Retinal pigment epithelial cell (primary cell): ENCODE results near the gene ST6GALNAC3.
A peak's percentile ranks its signal among the peaks of the same experiment; 100 is the strongest.

ENCODE experiments used
- DNase-seq: peaks from one replicate; pipeline ENCODE4 v3.0.0-alpha.2; 2010; ENCODE audit warnings: low read depth
- H3K4me3 ChIP-seq: 2 replicates; pipeline ENCODE4 v1.5.1; 2011; ENCODE audit warnings: mild to moderate bottlenecking, low read length, control low read depth, moderate library complexity
- TF ChIP-seq, protein P1 (sequence below): conservative IDR thresholded peaks from 2 replicates; pipeline ENCODE4 v1.5.1; 2011; ENCODE audit warnings: low read depth, low read length, control low read depth, inconsistent platforms

Gene ST6GALNAC3

DNA sequence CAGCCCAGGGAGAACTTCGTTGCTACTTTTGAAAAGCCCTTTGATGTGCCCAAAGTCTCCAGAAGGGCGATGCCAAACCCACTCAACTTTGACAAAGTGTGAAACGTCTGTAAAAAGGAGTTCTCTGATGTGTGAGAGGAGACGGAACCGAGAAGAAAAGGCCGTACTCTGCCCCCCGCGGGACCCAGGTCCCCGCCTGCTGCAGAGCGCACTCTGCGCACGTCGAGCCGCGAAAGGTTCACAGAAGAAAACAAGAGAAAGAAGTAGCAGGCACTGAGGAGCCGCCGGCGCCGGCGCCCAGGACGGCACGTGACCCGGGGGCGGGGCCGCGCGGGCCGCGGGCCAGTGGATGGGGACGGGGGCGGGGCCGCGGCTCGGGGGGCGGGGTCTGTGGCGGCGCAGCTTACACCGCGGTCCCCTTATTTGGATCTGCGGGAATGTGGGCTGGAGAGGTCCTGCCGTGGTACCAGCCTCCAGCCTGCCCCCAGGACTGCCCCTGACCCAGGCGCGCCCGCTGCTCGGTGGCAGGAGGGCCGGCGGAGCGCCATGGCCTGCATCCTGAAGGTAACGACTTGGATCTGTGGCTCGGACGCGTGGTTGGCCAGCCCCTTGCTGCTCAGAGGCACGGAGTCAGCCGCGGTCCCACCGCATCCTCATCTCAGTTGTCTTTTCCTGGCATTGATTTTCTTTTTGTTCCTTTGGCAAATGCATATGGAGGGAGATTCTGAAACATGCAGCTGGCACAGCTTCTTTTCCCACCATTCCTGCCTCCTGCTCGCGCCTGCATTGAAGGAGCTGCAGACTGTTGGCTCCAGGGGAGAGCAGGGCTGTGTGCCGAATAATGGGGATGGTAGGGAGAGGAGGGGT lies at the start of gene ST6GALNAC3:
Gene ST6GALNAC3 (plus strand): TSS at position 426 of the 867 bp plus-strand sequence.
- no peak for DNase-seq
- peak within 1 kb of the TSS; percentile 66 for H3K4me3 ChIP-seq
- TF ChIP-seq, protein P1, sequence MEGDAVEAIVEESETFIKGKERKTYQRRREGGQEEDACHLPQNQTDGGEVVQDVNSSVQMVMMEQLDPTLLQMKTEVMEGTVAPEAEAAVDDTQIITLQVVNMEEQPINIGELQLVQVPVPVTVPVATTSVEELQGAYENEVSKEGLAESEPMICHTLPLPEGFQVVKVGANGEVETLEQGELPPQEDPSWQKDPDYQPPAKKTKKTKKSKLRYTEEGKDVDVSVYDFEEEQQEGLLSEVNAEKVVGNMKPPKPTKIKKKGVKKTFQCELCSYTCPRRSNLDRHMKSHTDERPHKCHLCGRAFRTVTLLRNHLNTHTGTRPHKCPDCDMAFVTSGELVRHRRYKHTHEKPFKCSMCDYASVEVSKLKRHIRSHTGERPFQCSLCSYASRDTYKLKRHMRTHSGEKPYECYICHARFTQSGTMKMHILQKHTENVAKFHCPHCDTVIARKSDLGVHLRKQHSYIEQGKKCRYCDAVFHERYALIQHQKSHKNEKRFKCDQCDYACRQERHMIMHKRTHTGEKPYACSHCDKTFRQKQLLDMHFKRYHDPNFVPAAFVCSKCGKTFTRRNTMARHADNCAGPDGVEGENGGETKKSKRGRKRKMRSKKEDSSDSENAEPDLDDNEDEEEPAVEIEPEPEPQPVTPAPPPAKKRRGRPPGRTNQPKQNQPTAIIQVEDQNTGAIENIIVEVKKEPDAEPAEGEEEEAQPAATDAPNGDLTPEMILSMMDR, result no peak

DNA sequence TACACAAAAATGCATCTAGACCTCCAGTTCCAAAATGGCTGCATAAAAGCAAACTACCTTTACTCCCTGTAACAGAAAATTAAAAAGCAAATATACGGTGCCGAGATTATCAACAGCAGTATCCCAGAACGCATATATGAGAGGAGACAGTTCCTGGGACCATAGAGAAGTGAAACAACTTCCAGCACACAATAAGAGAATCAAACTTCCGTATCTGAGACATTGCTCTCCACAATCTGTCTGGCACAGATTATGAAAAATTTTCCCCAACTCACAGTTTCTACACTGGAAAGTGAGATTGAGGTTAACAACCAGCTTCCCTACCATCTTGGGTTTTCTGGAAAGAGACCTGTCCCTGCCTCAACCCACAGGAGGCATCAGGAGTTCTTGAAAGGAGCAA lies 47.2 kb upstream of the ST6GALNAC3 start:
- H3K4me3 ChIP-seq, result no peak overlapping the region
- TF ChIP-seq, protein P1, result no peak
- DNase-seq, result no peak

DNA sequence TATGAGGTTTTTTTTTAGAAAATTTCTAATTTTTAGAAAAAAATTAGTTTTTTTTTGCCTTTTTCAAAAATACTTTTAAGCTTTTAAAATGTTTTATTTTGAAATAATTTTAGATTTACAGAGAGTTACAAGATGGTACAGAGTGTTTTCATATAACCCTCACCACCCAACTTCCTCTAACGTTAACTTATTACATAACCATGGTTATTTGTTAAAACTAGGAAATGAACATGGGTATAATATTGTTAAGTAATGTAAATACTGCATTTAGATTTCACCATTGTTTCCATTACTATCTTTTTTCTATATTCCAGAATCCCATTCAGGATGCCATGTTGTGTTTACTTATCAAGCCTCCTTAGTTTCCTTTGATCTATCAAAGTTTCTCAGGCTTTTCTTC lies 45.2 kb upstream of the ST6GALNAC3 start:
- DNase-seq, result no peak
- TF ChIP-seq, protein P1, result no peak

DNA sequence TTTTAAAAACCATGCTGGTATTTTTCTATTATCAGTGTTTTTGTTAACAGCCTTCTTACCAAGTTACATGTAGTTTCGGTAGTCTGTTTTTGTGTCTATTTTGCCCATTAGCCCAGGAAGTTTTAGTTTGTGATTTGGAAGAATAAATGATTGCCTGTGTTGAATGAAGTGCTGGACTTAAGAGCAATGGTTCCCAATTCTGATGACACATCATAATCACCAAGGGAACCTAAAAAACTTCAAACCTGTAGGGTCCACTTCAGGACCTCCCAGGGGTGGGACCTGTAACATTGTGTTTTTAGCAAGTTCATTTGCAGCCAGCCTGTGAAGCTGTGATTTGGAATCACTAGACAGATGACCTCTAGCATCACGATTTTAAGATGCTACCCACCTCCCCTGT lies 43.0 kb upstream of the ST6GALNAC3 start:
- H3K4me3 ChIP-seq, result no peak overlapping the region
- TF ChIP-seq, protein P1, result no peak
- DNase-seq, result no peak

More for the DNA sequence above, 45.2 kb upstream of the ST6GALNAC3 start:
- no peak overlapping the region for H3K4me3 ChIP-seq

DNA sequence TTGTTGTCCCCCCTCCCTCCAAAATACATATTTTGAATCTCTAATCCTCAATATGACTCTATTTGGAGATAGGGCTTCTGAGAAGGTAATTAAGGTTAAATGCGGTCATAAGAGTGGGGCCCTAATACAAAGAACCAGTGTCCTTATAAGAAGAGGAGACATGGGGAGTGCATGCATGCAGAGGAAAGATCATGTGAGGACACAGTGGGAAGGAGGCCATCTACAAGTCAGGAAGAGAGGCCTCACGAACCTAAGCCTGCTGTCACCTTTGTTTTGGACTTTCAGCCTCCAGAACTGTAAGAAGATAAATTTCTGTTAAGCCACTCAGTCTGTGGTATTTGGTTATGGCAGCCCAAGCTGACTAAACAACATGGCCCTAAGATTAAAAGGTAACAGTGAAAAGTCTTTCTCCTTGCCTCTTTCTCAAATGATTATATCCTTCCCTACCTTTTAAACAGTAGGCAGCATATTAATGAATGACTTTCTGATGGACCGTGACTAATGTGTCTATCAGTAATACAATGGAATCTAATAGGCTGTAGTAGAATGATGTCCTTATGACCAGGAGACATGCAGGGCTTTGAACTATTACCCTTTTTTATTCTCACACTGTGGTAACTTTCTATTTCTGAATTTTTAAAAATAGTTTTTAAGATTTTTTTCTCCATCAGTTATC lies 40.6 kb upstream of the ST6GALNAC3 start:
- TF ChIP-seq, protein P1, result no peak
- DNase-seq, result no peak
- no peak overlapping the region for H3K4me3 ChIP-seq

DNA sequence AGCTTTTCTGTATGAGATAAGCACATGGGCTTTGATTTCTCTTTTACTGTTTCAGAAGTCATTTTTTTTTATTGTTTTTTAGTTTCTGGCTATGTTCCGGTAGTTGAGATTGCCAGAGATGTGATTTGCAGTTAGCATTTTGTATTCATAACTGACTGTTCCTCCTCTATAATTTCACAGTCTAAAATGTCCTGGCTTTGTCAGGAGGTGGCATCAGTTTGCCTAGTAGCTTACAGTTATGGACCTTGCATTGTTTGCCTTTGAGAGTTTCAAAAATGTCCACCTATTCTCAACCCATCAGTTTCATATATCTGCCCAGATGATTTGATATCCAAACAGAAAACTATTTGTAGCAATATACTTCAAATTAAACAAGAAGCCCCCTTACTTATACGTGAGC lies 39.5 kb upstream of the ST6GALNAC3 start:
- TF ChIP-seq, protein P1, result peak; percentile 68
- DNase-seq, result no peak

More for the DNA sequence above, 39.5 kb upstream of the ST6GALNAC3 start:
- H3K4me3 ChIP-seq, result no peak overlapping the region
